GM12864 (cell line): ENCODE data around the gene SCRG1.
A peak's percentile ranks its signal among the peaks of the same experiment; 100 is the strongest.

Experiments
- DNase-seq: peaks from one replicate; pipeline ENCODE4 v3.0.0-alpha.2; 2011; ENCODE audit warnings: low read depth
- H3K4me3 ChIP-seq: 2 replicates; pipeline ENCODE4 v1.5.1; 2011; ENCODE audit warnings: mild to moderate bottlenecking, low read depth, low read length, control low read depth
- TF ChIP-seq, protein P1 (sequence below): IDR thresholded peaks from 2 replicates; pipeline ENCODE4 v1.5.1; 2011; ENCODE audit warnings: low read depth, mild to moderate bottlenecking, moderate library complexity, low read length, control low read depth, inconsistent platforms; ENCODE audit errors: missing control alignments

The SCRG1 gene

DNA sequence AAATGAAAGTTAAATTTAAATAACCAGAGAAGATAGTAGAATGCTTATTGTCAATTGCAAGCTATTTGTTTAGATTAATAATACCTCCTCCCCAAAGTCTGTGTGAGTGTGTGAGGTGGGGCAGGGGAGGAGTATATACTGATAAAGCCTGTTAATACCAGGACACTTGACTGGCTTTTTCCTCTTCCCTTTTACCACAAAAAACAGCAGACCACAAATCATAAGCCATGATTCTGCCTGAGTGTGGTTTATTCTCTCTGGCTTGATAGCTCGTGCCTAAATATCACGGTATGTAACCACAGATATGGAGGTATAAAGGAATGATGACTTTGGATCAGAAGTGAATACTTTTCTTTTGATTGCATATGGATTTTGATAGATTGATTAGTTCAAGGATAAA, 21.9 kb upstream of the SCRG1 start:
- no peak overlapping the region for H3K4me3 ChIP-seq
- TF ChIP-seq, protein P1, sequence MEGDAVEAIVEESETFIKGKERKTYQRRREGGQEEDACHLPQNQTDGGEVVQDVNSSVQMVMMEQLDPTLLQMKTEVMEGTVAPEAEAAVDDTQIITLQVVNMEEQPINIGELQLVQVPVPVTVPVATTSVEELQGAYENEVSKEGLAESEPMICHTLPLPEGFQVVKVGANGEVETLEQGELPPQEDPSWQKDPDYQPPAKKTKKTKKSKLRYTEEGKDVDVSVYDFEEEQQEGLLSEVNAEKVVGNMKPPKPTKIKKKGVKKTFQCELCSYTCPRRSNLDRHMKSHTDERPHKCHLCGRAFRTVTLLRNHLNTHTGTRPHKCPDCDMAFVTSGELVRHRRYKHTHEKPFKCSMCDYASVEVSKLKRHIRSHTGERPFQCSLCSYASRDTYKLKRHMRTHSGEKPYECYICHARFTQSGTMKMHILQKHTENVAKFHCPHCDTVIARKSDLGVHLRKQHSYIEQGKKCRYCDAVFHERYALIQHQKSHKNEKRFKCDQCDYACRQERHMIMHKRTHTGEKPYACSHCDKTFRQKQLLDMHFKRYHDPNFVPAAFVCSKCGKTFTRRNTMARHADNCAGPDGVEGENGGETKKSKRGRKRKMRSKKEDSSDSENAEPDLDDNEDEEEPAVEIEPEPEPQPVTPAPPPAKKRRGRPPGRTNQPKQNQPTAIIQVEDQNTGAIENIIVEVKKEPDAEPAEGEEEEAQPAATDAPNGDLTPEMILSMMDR = no peak
- DNase-seq = no peak

DNA sequence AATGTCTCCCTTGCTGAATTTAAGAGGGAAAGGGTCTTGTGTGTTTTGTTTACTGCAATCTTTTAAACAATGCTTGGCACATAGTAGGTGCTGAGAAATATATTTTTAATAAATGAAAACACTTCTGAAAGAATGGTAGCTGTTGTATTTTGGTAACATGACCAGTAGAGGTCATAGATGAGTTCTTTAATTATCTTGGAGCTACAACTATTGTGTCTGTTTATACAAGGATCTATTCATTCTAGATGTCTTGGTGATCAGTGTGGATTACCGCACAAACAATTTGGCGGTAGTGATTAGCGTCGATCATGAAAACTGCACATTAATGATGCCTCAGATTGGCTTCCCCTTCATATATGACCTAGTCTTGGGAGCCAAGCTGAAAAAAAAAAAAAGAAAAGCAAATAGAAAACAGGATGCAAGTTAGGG, 21.4 kb upstream of the SCRG1 start:
- no peak overlapping the region for H3K4me3 ChIP-seq
- TF ChIP-seq, protein P1 = peak; percentile 29
- DNase-seq = no peak

DNA sequence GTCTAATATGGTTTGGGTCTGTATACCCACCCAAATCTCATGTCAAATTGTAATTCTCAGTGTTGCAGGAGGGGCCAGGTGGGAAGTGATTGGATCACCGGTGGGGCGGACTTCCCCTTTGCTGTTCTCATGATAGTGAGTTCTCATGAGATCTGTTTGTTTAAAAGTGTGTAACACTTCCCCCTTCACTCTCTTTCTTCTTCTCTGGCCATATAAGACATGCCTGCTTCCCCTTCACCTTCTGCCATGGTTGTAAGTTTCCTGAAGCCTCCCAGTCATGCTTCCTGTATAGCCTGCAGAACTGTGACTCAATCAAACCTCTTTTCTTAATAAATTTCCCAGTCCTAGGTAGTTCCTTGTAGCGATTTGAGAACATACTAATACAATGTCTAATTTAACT, 19.7 kb upstream of the SCRG1 start:
- DNase-seq = no peak
- TF ChIP-seq, protein P1 = no peak
- H3K4me3 ChIP-seq = no peak overlapping the region

DNA sequence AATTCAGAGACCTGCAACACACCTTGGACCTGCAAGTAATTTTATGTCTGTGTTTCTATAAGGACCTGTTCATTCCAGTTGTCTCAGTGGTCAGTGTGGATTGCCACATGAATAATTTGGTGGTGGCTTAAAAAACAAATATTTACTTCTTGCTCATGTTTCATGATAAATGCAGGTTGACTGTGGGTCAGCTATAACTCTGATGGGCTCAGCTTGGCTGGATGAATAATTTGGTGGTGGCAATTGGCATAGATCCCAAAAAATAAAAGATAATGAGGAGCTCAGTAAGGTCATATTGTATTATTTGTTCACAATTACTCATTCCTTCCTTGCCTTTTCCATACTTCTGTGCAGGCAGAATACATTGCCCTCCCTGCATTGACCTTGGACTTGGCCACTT, 18.9 kb upstream of the SCRG1 start:
- DNase-seq = no peak
- no peak overlapping the region for H3K4me3 ChIP-seq
- TF ChIP-seq, protein P1 = no peak

DNA sequence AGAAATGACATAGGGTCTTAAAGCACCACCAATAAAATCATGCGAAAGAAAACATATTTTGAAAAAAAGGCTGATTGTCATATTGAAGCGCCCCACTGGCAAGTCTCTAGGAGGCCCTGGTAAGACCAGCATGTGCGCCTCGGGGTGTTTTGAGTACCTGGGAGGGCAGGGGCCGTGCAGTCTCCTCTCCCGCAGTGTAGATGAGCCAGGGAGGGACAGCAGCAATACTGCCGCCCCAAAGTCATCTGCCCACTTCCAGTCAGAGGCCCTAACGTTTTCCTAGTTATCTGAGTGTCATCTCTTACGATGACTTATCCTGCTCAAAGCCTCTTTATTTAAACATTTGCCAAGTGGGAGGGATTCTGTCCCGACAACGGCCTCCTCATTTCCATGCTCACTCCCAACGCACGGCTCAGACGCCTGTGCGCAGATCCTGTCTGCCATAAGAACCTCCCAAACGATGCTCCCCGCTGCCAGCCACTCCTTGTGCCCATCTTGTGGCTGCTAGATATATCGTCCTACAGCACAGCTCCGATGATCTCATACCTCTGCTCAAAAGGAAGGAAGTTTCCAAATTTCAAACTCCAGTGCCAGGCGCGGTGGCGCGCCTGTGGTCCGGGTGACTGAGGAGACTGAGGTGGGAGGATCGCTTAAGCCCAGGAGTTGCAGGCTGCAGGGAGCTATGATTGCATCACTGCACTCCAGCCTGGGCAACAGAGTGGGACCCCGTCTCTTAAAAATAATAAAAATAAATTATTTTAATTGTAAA, 17.2 kb upstream of the SCRG1 start:
- TF ChIP-seq, protein P1 = no peak
- H3K4me3 ChIP-seq = no peak overlapping the region
- no peak for DNase-seq

DNA sequence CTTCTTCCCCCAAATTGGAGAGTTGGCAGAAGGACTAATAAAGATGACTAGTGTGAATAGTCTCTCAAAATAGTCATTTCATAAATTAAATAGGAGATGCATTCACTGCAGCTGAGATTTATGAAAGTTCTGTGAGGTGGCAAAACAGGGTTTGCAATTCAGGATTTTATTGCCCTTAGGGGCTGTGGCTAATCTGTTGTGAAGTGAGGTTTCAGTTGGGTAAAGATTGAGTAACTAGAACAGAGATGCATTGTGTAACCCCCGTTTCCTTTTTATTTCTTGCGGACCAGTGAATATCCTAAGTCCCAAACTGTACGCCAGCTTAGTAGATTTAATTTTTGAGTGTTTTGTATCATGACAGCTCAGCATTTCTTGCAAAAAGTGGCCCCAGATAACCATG, 16.2 kb upstream of the SCRG1 start:
- H3K4me3 ChIP-seq = no peak overlapping the region
- TF ChIP-seq, protein P1 = no peak
- DNase-seq = no peak

DNA sequence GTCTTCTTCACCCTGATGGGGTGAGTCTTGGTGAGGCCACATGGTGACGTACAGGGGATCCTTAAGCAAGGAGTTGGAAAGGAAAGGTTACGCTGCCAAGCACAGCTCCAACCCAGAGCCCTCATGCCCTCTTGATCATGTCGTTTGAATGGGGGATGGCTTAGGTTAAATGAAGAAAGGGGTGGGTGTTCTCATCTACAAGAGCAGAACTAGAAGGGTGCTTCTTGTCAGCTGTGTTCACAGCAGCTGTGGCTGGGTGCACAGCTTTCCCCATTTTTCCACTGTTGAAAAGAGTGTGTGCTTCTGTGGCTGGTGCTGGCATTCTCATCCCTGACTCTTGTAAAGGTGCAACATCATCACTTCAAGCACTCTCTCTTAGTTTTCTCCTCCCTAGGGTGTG, 15.5 kb upstream of the SCRG1 start:
- no peak for DNase-seq
- no peak overlapping the region for H3K4me3 ChIP-seq
- TF ChIP-seq, protein P1 = no peak
